Esophagus muscularis mucosa (tissue), 4 donors: ENCODE data around the gene ELOB. TPM values are rescaled to one million over a fixed set of nuclear protein-coding genes. Genes with fewer than 3 reads are reported as not detected.

Source experiments
- DNase-seq: peaks from one replicate; pipeline ENCODE4 v3.0.0-alpha.2; 2017; ENCODE audit errors: extremely low spot score
- H3K27ac ChIP-seq, 4 donors: fragments of 200-600 bp; sonication (generic); replicated peaks in 1 of 4; 1 replicate in 3 of 4; 2 replicates in 1 of 4; pipeline ENCODE4 v1.5.1; 2016 to 2019; ENCODE audit warnings: mild to moderate bottlenecking in 1 of 4
- H3K27me3 ChIP-seq, 4 donors: fragments of 200-600 bp; sonication (generic); one replicate each; pipeline versions ENCODE4 v1.5.1 to v1.6.0; 2016 to 2019
- H3K36me3 ChIP-seq, 4 donors: fragments of 200-600 bp; sonication (generic); one replicate each; pipeline ENCODE4 v1.5.1; 2016 to 2019
- H3K4me1 ChIP-seq, 4 donors: fragments of 200-600 bp; sonication (generic); one replicate each; pipeline ENCODE4 v1.5.1; 2016 to 2019
- H3K4me3 ChIP-seq, 4 donors: fragments of 200-600 bp; sonication (generic); 1 replicate in 2 of 4; 2 replicates in 2 of 4; pipeline ENCODE4 v1.5.1; 2016 to 2019; ENCODE audit warnings: mild to moderate bottlenecking in 4 of 4, moderate library complexity in 1 of 4
- H3K9me3 ChIP-seq, 4 donors: fragments of 200-600 bp; sonication (generic); 1 replicate in 3 of 4; 2 replicates in 1 of 4; pipeline ENCODE4 v1.5.1; 2016 to 2019
- CTCF ChIP-seq, 3 experiments: fragments of 200-600 bp in 2 of 3; fragments of 450-650 bp in 1 of 3; sonication (generic) in 2 of 3; IDR thresholded peaks; one replicate each; pipeline ENCODE4 v1.5.1; 2017 to 2019; ENCODE audit warnings: antibody characterized with exemption in 3 of 3, mild to moderate bottlenecking in 2 of 3, moderate library complexity in 1 of 3
- EP300 ChIP-seq: sonication (generic); formaldehyde crosslinking; IDR thresholded peaks from one replicate; pipeline ENCODE4 v1.6.1; 2017; ENCODE audit warnings: antibody characterized with exemption
- POLR2A ChIP-seq: fragments of 450-650 bp; IDR thresholded peaks from one replicate; pipeline ENCODE4 v1.6.1; 2017; ENCODE audit warnings: antibody characterized with exemption, moderate library complexity, mild to moderate bottlenecking, low read depth
- POLR2AphosphoS5 ChIP-seq, 2 donors: sonication (generic); formaldehyde crosslinking; IDR thresholded peaks; one replicate each; pipeline ENCODE4 v1.6.1; 2017; ENCODE audit warnings: antibody characterized with exemption in 2 of 2
- WGBS: methylation state at CpG from one replicate; pipeline ENCODE4 v1.1.5; 2018; 5-methylcytosine and 5-hydroxymethylcytosine counted together
- intact Hi-C: fragments of 100-400 bp; cut with DNase I; formaldehyde crosslinking; loops from one replicate; pipeline ENCODE4 v1.15.1; 2023
- total RNA-seq, 4 donors: library from RNA; depleted of rRNA; stranded (reverse); fragments of >200 nt; gene quantifications; one replicate each; pipeline versions ENCODE4 v1.1.0 to v1.2.1, GENCODE V29; 2016

The ELOB gene
- total RNA-seq, 4 donors from 2014 or later: 199 to 229 (median 213) TPM

- Histone ChIP-seq H3K27ac (no peak overlapping the region), H3K4me1 (peaks cover 0 to 1% (median 0%) of the 10 kb centered on the region in 4 donors), H3K9me3 (no peaks in the 10 kb centered on the region), H3K36me3 (no peaks in the 10 kb centered on the region), H3K4me3 (no peak overlapping the region), H3K27me3 (peaks cover 0 to 60% (median 1%) of the 10 kb centered on the region in 4 donors)
- no peak for TF ChIP-seq CTCF (IDR thresholded peaks at IDR 0.05)
- no peak for TF ChIP-seq EP300
- no peak for TF ChIP-seq POLR2AphosphoS5 (IDR thresholded peaks at IDR 0.05)
- TF ChIP-seq POLR2A: no peak
- 79% methylated on average over 8 of the region's 8 CpGs for WGBS
- intact Hi-C loops: no loop called here
- no peak for DNase-seq
Observed at GRCh38 chr16:2822158-2822495, 45.0 kb upstream of the ELOB start.

DNA sequence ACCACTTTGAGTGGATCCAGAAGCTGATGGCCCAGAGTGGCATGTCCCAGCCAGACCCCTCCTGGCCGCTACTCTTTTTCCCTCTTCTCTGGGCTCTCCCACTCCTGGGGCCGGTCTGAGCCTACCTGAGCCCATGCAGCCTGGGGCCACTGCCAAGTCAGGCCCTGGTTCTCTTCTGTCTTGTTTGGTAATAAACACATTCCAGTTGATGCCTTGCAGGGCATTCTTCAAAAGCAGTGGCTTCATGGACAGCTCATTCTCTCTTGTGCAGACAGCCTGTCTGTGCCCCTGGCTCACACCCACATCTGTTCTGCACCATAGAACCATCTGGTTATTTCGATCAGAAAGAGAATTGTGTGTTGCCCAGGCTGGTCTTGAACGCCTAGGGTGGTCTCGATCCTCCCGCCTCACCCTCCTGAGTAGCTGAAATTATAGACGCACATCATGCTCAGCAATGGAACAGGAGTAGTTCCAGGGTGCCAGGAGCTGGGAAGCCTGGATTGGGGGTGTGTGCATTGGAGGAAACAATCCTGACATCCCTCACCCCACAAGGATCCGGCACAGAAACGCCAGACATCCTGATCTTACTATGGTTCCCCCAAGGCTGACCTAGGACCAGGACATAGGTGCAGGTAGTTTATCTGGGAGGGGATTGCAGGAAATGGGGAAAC lies 44.5 kb upstream of the ELOB start:
- no peak for TF ChIP-seq CTCF (IDR thresholded peaks at IDR 0.05)
- TF ChIP-seq EP300: no peak
- no peak for TF ChIP-seq POLR2A
- no peak for TF ChIP-seq POLR2AphosphoS5 (IDR thresholded peaks at IDR 0.05)
- Histone ChIP-seq H3K4me1 (peaks cover 0 to 5% (median 0%) of the 10 kb centered on the region in 4 donors), H3K27ac (no peak overlapping the region), H3K4me3 (no peak overlapping the region), H3K36me3 (no peaks in the 10 kb centered on the region), H3K27me3 (peaks cover 0 to 60% (median 4%) of the 10 kb centered on the region in 4 donors), H3K9me3 (no peaks in the 10 kb centered on the region)
- 78% methylated on average over 8 of the region's 9 CpGs for WGBS
- no peak for DNase-seq
- intact Hi-C loops: no loop called here

DNA sequence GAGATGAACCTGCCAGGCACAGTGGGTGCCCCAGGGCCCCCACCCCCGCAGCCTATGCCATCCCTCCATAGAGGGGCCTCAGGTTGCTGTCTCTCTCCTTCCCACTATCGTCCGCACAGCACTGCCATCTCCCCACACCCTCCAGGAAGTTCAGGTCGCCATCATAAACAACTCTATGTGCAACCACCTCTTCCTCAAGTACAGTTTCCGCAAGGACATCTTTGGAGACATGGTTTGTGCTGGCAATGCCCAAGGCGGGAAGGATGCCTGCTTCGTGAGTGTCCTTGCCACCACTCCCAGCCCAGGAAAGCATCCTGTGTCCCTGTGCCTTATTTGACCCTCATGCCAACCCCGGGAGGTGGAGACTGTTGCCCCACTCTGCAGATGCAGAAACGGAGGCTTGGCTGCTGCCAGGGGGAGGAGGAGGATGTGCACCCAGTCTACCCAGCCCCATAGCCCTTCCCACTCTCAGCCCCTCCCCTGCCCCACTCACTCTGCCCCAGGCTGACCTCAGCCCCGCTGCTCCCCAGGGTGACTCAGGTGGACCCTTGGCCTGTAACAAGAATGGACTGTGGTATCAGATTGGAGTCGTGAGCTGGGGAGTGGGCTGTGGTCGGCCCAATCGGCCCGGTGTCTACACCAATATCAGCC lies 43.9 kb upstream of the ELOB start:
- no peak for DNase-seq
- intact Hi-C loops: no loop called here
- WGBS: 76% methylated on average over 9 of the region's 14 CpGs
- Histone ChIP-seq H3K27ac (no peak overlapping the region), H3K9me3 (no peaks in the 10 kb centered on the region), H3K4me1 (peaks cover 0 to 5% (median 0%) of the 10 kb centered on the region in 4 donors), H3K4me3 (no peak overlapping the region), H3K27me3 (peaks cover 0 to 62% (median 4%) of the 10 kb centered on the region in 4 donors), H3K36me3 (no peaks in the 10 kb centered on the region)
- TF ChIP-seq POLR2A: no peak

DNA sequence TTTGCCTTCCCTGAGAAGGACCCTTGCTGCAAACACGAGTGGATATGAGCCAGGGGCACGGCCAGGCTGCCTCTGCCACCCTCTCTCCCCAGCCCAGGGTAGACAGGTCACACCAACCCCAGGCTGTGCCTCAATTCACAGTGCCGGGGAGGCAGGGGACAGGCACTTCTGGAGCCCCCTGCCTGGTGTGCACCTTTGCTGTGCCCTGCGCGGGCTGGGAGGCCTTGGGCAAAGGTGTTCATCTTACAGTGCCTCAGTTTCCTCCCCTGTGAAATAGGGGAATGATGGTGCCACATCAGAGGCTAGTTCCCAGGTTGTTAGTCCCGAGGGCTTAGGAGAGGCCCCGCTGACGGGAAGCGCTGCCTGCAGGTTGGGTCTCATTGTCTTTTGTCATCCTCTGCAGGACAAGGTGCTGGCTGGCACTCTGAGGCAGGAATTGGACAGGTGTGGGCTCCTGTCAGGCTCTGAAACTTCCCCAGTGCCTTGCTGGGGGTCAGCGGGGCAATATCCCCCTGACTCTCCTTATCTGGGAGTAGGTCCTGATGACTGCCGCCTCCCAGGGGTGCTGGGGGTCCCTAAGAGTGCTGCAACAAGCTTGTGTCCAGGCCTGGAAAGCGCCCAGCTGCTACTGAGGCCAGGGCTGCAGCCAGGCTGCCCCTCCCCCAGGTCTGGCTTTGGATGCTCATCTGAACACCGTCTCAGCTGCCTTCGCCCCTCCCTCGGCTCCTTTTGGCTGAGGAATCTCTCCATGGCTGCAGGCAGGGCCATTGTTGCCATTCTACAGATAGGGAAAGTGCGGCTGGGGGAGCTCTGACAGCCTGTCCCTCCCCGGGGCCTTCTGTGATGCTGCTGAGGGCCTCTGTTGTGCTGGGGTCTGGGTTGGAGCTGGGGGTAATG lies 43.1 kb upstream of the ELOB start:
- 68% methylated on average over 10 of the region's 17 CpGs for WGBS
- DNase-seq: no peak
- peaks cover 0 to 61% (median 4%) of the 10 kb centered on the region in 4 donors for H3K27me3 ChIP-seq

More for the DNA sequence above, 43.1 kb upstream of the ELOB start:
- TF ChIP-seq POLR2A: no peak
- no peak for TF ChIP-seq CTCF (IDR thresholded peaks at IDR 0.05)
- TF ChIP-seq POLR2AphosphoS5 (IDR thresholded peaks at IDR 0.05): no peak
- TF ChIP-seq EP300: no peak
- no peaks in the 10 kb centered on the region for H3K36me3 ChIP-seq
- no peaks in the 10 kb centered on the region for H3K9me3 ChIP-seq
- H3K27ac ChIP-seq: no peak overlapping the region
- peaks cover 0 to 5% (median 0%) of the 10 kb centered on the region in 4 donors for H3K4me1 ChIP-seq
- H3K4me3 ChIP-seq: no peak overlapping the region
- intact Hi-C loops: no loop called here
